GM13976 (cell line): Measurements from ENCODE around the gene PAQR5.

ENCODE experiments used
- DNase-seq: peaks from one replicate; pipeline ENCODE4 v3.0.0; 2012; ENCODE audit warnings: low spot score
- in situ Hi-C: fragments of 300-500 bp; cut with MboI; formaldehyde crosslinking; loops from one replicate; pipeline ENCODE4 v1.12.0; 2022; ENCODE audit warnings: low sequenced_read_pairs, mixed read lengths, inconsistent platforms; ENCODE audit not compliant: unreplicated experiment
- TF ChIP-seq, protein P1 (sequence below): IDR thresholded peaks from 2 replicates; pipeline ENCODE4 v1.5.1; 2012; ENCODE audit warnings: borderline replicate concordance, mild to moderate bottlenecking; ENCODE audit not compliant: insufficient read depth; ENCODE audit errors: extremely low read depth, missing control alignments, control extremely low read depth

The PAQR5 gene

DNA sequence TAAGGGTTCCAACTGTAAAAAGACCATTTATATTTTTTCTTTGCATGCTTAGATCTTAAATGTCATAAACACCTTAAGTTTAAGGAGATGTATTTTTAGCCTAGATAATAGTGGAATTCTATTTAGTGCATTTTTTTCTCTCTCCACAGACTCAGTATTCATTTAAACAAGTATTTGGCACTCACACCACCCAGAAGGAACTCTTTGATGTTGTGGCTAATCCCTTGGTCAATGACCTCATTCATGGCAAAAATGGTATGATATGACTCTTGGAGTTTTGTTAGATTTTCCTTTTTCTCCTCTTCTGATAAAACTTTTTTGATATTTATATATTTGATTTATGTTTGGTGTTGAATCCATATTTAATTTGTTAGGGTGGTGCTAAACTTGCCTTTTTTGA, 122.8 kb downstream of the PAQR5 start:
- TF ChIP-seq, protein P1, sequence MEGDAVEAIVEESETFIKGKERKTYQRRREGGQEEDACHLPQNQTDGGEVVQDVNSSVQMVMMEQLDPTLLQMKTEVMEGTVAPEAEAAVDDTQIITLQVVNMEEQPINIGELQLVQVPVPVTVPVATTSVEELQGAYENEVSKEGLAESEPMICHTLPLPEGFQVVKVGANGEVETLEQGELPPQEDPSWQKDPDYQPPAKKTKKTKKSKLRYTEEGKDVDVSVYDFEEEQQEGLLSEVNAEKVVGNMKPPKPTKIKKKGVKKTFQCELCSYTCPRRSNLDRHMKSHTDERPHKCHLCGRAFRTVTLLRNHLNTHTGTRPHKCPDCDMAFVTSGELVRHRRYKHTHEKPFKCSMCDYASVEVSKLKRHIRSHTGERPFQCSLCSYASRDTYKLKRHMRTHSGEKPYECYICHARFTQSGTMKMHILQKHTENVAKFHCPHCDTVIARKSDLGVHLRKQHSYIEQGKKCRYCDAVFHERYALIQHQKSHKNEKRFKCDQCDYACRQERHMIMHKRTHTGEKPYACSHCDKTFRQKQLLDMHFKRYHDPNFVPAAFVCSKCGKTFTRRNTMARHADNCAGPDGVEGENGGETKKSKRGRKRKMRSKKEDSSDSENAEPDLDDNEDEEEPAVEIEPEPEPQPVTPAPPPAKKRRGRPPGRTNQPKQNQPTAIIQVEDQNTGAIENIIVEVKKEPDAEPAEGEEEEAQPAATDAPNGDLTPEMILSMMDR = no peak
- in situ Hi-C loops = no loop called here
- DNase-seq = no peak

DNA sequence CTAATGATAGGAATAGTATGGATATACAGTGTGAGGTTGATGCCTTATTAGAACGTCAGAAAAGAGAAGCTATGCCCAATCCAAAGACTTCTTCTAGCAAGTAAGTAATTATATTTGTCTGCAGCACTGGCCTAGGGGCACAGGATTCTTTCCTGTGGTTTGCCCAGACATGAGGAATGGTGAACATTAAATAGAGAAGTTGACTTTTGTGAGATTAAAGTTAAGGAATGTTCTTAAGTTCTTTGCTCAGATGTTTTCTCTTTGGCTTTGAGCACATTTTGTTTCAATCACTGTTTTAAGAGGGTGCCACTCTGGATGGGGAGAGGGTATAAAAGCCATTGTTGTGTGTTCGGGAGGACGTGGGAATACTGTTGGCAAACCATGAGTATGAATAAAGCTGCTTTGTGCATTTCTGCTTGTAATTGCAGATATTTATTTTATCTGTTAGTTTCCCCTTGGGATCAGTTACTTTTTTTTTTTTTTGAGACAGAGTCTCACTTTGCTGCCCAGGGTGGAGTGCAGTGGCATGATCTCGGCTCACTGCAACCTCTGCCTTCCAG, 123.7 kb downstream of the PAQR5 start:
- TF ChIP-seq, protein P1 = no peak
- no peak for DNase-seq
- in situ Hi-C loops = no loop called here

DNA sequence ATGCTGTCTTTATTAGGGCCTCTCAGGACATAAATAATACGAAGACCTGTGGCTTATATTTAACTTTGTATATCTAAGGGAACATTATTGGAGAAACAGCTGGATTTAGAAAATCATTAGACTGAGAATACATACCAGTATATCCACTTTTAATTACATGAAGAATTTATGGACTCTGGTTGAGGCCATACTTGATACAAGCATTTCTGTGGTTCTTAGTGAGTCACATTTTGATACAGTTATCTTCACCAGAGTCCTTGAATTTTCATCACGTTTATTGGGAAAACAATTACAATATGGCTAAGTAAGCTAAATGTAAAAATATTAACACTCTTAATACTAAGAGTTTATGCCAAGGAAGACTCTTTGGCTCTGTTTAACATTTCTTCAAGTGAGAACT, 125.3 kb downstream of the PAQR5 start:
- DNase-seq = no peak
- in situ Hi-C loops = no loop called here
- TF ChIP-seq, protein P1 = no peak

DNA sequence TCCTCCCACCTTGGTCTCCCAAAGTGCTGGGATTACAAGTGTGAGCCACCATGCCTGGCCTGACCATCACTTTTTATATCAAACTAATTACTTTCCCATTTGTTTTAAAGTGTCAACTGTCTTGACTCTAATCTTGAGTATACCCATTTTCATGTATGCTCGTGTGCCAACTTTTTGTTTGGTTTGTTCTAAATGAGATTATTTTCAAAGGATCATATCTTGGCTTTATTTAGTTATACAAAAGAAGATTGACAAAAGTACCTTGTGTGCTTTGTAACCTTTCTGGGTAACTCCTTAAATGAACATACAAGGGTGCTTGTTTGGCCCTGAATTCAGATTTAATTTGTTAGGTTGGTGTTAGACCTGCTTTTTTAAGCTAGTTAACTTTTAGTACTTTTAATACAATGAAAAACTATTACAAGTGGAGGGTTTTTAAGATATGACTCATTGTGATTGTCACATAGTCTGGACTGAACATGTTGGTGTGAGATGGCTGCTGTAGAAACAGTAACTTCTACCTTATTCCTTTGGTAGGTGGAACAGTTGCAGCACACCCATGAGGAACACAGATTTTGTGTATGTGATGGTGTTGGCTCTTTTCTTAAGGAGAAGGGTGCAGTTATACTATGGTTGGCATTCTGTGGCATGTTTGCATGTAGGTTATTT, 126.2 kb downstream of the PAQR5 start:
- TF ChIP-seq, protein P1 = no peak
- DNase-seq = no peak
- in situ Hi-C loops = no loop called here

DNA sequence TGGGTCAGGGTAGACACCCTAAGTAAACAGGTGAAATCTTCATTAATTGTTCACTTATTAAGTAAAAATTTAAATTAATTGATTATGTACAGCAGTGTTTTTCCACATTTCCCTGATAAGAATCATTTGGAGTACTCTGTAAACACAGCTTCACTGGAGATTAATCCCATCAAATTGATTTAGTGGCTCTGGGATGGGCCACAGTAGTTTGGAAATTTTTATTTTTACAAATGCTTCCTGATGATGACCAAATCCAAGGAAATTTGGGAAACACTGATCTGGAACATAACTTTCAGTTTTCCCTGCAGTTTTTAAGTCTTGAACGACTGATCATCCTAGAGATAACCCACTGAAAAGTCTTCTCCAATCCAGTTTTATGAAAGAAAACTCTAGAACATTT, 135.1 kb downstream of the PAQR5 start:
- in situ Hi-C loops = no loop called here
- TF ChIP-seq, protein P1 = no peak

DNA sequence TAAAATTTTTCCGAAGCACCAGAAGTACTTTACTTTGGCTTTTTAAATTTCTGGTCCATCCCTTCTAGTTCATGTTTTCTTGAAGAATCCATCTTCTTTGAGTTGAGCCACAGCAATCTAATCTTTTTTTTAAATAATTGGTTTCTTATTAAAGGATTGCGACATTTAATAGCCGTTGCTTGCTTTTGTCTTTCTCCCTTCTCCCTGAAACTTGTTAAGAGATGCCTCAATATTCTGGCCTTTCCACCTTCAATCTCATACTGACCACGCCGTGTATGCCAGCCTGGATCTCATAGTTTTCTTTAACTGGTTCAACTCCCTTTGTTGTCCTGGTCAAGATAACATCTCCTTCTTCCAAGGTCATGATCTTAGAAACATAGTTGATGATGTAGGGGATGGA, 135.5 kb downstream of the PAQR5 start:
- no peak for DNase-seq
- TF ChIP-seq, protein P1 = no peak
- in situ Hi-C loops = no loop called here

More for the DNA sequence above, 135.1 kb downstream of the PAQR5 start:
- no peak for DNase-seq
